ENCODE measurements around the gene CLDN11.

Gene CLDN11

DNA sequence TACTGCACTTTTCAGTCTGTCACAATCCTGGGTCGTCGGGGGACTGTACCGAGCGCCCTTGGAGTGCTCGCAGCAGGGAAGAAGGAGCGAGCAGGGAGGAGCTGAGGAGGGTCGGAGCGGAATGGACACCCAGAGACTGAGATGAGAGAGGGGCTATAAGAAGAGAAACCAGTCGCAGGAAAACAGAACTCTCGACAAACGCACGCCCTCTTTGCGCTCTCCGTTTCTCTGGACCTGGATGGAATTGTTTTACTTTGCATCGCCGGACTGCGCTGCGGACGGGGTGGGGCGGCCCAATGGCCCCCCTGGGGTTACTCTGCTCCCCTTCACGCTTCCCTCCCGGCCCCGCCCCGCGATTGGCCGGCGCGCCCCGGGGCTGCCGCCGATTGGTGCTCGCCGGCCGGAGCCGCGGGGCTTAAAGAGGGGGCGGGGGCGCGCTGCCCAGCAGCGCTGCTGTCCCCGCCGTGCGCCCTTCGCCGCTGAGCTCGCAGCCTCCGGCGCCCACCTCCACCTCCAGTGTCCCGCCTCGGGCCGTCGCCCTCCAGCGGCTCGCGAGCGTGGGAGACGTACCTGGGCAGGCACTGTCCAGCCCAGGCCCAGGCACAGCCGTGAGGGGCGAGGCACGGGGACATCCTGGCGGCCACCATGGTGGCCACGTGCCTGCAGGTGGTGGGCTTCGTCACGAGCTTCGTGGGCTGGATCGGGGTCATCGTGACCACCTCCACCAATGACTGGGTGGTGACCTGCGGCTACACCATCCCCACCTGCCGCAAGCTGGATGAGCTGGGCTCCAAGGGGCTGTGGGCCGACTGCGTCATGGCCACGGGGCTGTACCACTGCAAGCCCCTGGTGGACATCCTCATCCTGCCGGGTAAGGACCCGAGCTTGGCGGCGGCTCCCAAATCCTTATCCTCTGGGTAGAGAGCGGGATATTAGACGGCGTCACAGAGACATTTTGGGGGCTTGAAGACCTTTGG, at the start of gene CLDN11:
TSS of gene CLDN11 (plus strand) at position 447 of the 977 bp plus-strand sequence. CDS start at position 646, 199 bp downstream.
- DNase-seq: no peak

- DNase-seq: no peak
Observed at GRCh38 chr3:170368921-170369320, 49.7 kb upstream of the CLDN11 start.

DNA sequence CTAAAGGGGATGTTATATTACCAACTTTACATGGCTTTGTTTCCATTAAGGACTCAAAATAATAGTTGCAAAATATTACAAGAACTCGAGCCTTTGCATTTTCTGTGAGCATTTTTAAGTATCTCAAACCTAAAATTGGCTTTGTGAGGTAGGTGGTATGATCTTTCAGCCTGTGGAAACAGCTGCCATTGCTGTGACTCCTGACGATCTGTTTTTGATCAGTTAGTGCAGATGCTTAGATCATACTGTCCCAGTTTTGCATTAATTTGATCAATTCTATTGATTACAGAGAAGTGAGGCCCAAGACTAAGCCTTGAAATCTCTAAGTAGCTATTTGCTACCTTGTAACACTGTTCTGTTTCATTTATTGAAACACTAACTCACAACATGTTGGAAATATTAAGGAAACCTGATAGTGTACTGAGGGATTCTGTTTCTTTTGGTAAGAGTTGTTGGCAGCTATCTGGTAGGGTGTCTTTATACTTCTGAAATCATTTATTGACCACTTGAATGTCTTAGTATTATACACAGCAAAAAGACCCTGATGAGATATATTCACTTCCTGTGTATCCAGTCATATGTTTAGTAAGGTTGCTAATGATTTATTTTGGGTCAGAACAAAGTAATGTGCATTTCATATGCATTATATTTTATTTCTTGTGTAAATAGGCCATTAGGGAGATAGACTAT, 46.3 kb upstream of the CLDN11 start:
- DNase-seq: no peak

DNA sequence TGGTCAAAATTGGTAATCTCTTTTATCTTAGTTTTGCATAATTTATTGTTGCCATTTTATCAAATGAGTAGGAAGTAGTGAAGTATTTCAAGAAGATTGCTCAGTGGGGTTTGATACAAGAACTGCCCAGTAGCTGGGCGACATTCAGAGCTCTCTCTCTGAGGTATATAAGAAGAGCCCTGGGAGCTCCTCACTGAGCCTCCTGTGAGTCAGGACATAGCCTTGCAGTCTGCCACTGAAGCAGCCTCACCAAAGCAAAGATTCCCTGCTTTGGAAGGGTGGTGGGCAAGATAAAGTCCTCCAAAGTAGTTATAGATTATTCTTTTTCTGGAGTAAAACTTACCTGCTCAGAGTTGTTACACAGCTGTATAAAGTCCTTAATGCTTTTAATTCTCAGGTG, 35.1 kb upstream of the CLDN11 start:
- no peak for DNase-seq

DNA sequence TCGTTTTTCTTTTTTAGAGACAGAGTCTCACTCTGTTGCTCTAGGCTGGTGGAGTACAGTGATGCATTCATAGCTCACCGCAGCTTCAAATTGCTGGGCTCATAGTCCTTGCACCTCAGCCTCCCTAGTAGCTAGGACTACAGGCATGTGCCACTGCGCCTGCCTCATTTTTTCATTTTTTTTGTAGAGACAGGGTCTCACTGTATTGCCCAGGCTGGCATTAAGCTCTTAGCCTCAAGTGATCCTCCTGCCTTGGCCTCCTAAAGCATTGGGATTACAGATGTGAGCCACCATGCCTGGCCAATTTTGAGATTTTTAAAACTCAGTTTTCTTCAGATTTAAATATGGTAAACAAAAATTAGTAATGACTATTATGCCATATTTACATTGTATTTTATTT, 32.2 kb upstream of the CLDN11 start:
- DNase-seq: no peak

DNA sequence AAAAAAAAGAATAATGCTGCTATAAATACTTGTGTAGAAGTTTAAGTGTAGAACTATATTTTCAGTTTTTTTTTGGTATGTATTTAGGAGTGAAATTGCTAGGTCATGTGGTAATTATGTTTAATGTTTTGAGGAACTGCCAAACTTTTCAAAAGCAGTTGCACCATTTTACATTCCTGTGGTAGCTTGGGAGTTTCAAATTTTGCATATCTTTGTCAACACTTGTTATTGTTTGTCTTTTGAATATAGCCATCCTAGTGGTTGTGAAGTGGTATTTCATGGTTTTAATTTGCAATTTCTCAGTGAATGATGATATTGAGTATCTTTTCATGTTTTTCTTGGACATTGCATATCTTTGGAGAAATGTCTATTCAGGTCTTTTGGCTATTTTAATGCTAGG, 30.7 kb upstream of the CLDN11 start:
- DNase-seq: no peak

DNA sequence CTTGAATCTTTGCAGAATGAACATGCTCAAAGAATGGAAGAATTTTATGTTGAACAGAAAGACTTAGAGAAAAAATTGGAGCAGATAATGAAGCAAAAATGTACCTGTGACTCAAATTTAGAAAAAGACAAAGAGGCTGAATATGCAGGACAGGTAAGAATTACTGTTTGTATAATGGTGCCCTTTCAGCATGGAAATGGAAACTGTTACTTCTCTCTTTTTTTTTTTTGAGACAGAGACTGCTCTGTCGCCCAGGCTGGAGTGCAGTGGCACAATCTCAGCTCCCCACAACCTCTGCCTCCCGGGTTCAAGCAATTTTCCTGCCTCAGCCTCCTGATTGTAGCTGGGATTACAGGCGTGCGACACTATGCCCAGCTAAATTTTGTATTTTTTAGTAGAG, 27.6 kb upstream of the CLDN11 start:
- no peak for DNase-seq

DNA sequence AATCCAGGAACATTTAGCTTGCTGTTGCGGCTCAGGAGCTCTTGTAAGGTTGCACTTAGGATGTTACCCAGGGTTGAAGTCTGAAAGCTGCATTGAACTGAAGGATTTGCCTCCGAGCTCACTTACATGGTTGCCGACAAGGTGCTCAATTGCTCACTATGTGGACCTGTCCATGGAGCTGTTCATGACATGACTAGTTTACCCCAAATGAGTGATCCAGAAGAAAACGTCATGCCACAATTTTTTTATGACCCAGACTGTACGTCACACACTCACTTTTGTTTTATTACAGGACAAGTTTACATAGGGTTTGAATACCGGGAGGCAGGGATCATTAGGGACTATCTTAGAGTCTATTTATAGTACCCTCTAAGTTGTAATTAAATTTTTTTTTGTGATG, 21.0 kb upstream of the CLDN11 start:
- DNase-seq: no peak

DNA sequence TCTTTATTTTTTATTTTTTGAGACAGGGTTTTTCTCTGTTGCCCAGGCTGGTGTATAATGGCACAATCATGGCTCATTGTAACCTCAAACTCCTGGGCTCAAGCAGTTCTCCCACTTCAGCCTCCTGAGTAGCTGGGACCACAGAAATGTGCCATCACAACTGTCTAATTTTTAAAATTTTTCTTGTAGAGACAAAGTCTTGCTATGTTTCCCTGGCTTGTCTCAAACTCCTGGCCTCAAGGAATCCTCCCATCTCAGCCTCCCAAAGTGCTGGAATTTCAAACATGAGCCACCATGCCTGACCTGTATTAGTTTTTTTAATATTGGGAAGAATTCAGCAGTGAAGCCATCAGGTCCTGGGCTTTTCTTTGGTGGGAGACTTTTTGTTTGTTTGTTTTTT, 13.6 kb upstream of the CLDN11 start:
- DNase-seq: no peak

DNA sequence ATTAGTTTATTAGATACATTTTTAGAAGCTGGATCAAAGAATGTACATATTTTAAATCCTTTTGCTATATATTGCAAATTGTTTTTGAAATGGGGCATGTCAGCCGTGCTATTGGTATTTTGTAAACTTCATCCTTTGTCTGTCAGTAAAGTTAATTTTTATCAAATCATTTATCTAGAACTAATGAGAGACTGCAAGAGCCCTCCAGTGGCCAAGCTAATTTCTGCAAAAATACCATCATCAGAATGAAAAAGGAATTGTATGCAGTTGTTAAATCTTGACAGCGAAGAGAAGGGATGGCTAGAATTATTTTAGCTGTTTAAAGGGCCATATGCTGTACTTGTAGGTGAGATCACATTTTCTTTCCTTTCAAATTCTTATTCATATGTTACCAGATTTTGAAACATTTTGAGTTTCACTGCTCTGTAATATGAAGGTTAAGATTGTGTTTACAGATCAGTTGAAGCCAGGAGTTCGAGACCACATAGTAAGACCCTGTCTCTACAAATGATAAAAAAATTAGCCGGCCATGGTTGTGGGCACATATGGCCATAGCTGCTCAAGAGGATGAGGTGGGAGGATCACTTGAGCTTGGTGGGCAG, 8.1 kb upstream of the CLDN11 start:
- no peak for DNase-seq

- DNase-seq: no peak
Observed at GRCh38 chr3:170413291-170413690, 5.4 kb upstream of the CLDN11 start.

- peak; percentile 44 for DNase-seq
Observed at GRCh38 chr3:170414202-170414663, 4.4 kb upstream of the CLDN11 start.

DNA sequence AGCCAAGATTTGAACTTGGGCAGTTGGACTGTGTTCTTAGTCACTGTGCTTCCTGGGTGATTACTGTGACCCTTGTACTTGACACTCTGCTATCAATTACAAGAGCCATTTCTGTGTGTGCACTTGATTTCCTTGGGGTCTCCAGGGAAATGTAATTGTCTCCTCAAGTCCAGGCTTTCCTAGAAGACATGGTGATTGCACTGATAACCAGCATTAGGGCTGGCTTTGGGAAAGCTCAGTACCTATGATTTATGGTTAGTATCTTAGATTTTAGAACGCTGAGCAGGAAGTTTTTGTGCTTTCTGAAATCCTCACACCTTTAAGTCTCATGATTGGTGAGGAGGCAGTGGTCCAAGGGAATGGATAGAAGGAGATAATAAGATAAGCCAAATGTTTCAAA, 1.6 kb upstream of the CLDN11 start:
- DNase-seq: no peak

DNA sequence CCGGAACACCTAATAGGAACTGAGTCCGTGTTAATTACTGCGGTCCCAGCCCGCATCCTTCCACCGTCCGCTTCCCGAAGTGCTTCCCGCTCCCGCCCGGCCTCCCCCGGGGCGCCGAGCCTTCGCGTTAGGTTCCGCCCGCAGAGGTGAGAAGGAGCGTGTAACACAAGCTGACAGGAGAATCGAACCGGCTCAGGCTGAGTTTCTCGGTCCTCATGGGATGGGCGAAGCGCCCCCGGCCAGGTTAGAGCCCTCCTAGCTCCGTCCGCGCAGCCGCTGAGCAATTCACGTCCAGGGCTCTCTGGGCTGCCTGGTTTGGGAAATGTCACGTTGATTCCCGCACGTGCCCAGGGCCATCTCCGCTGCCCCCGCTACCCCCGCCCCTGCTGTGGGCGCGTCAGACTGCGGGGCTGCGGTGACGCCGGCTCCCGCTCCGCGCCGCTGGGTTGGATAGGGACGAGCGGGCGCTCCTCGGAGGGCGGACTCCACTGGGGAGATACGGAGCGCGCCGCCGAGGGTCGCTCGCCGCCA, 954 bp downstream of the CLDN11 start:
- no peak for DNase-seq

- DNase-seq: no peak
Observed at GRCh38 chr3:170420307-170420821, 1.7 kb downstream of the CLDN11 start.

GRCh38 chr3:170421111-170421641, 2.5 kb downstream of the CLDN11 start:
- no peak for DNase-seq

DNA sequence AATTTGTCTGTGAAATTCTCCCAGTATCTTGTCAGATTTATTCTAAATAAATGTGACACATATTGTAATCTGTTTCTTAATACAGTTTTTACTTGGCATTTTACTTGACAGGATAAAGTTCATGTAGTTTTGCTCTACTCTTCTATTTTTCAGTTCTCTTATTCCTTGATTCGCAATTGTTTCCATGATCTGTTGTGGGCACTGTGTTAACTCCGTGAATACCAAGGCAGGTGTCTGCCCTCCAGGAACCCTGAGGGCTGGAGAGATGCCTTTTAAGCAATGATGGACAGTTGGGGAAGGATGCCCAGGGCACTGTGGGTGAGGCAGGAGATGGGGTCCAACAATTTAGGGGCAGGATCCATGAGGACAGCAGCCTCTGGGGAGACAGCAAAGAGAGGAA, 3.1 kb downstream of the CLDN11 start:
- no peak for DNase-seq

- no peak for DNase-seq
Observed at GRCh38 chr3:170423001-170423615, 4.4 kb downstream of the CLDN11 start.

DNA sequence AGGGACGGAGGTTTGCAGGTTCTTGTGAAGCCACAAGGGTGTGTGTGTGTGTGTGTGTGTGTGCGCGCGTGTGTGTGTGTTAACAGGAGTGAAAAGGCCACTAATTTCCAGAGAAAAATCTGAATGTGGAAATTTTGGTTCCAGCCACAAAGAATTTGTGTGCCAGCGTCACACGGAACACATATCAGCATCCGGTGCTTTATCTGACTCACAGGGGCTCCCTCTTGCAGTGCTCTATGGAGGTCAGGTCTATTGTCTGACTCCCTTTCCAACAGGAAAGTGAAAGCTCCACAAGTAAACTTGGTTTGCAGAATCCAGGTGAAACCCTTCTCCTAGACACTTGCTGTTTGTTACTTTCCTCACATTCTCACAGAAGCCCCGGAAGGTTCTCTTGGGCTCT, 6.2 kb downstream of the CLDN11 start:
- no peak for DNase-seq

DNA sequence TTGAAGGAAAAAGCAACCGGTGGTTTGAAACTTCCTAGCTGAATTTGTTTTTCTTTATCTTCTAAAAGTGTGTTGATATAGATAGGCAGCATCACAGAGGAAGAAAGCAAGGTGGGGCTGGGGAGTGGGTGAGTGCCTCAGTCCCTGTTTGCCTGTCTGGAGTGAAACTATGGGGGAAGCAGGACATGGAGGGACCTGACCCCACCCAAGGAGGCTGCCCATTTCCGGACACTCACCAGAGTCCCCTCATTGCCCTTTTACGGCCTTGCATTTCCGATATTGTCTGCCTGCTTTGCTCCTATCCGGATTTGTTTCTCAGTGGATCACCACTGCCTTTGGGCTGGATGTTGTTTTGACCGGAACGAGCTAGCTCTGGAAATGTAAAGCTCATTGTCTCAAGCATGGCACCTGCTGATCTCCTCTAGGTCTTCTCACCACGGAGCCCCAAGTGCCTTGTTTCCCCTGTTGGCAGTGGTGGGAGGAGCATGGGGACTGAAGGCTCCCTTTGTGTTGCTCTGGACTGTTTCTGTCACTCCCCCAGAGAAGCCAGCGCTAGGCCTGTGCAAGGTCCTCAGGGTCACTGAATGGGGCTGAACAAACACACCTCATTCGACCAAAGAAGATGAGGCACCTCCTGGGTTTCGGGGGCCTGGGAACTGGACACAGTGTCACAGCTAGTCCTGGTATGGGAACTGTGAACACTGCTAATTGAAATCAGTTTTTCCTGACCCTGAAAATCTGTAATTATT, 7.0 kb downstream of the CLDN11 start:
- DNase-seq: peak; percentile 32

DNA sequence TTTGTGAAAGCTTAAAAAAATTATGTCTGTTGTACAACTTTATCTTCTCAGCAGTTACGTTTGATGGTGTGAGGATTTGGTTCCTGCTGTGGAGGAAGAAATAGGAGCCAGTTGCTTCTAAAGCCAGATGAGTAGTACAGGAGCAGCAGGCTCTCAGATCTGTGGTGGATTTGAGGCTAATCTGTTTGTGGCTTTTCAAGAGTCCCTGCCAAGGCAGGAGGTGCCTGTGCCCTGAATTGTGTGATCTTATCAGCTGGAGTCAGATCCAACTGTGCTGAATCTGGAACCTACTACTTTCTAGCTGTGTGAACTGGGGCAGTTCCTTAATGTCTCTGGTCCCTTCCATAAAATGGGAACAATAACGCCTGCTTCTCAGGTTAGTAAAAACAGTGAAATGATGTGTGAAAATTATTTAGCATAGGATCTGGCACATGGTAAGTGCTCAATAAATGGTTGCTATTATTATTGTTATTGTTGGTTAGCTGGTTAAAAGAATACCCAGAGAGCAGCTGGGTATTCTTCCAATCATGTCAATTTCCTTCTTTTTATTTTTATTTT, 7.7 kb downstream of the CLDN11 start:
- no peak for DNase-seq
